Activated CD4-positive, alpha-beta T cell treated with anti-CD3 and anti-CD28 coated beads, Interleukin-2, amount 50 U/mL, for 16 hours (primary cell): ENCODE results near the gene REEP1.

Experiments
- DNase-seq: peaks from one replicate; pipeline ENCODE4 v3.0.0-alpha.2; 2020

The REEP1 gene

GRCh38 chr2:86305195-86305914 lies 32.1 kb downstream of the REEP1 start:
- DNase-seq, result no peak

- DNase-seq, result no peak
These were observed 33.0 kb downstream of the REEP1 start for GRCh38 chr2:86304416-86304815.

GRCh38 chr2:86302320-86302719 lies 35.1 kb downstream of the REEP1 start:
- no peak for DNase-seq

GRCh38 chr2:86301711-86302202 lies 35.7 kb downstream of the REEP1 start:
- no peak for DNase-seq

GRCh38 chr2:86301009-86301408 lies 36.4 kb downstream of the REEP1 start:
- DNase-seq, result no peak

- no peak for DNase-seq
These were observed 36.9 kb downstream of the REEP1 start for GRCh38 chr2:86300496-86300895.

GRCh38 chr2:86298411-86299390 lies 38.7 kb downstream of the REEP1 start:
- DNase-seq, result no peak

GRCh38 chr2:86297382-86298147 lies 39.9 kb downstream of the REEP1 start:
- DNase-seq, result peak; percentile 28

- DNase-seq, result no peak
These were observed 40.5 kb downstream of the REEP1 start for GRCh38 chr2:86296947-86297346.

GRCh38 chr2:86295066-86295465 lies 42.4 kb downstream of the REEP1 start:
- no peak for DNase-seq

- no peak for DNase-seq
These were observed 43.8 kb downstream of the REEP1 start for GRCh38 chr2:86293612-86294011.

- no peak for DNase-seq
These were observed 44.6 kb downstream of the REEP1 start for GRCh38 chr2:86292571-86293515.

- DNase-seq, result no peak
These were observed 46.1 kb downstream of the REEP1 start for GRCh38 chr2:86291328-86291662.

GRCh38 chr2:86290596-86291327 lies 46.7 kb downstream of the REEP1 start:
- DNase-seq, result no peak

GRCh38 chr2:86286516-86286915 lies 50.9 kb downstream of the REEP1 start:
- DNase-seq, result no peak

GRCh38 chr2:86285981-86286380 lies 51.4 kb downstream of the REEP1 start:
- no peak for DNase-seq

GRCh38 chr2:86285571-86285970 lies 51.9 kb downstream of the REEP1 start:
- no peak for DNase-seq

GRCh38 chr2:86284987-86285386 lies 52.4 kb downstream of the REEP1 start:
- DNase-seq, result no peak

GRCh38 chr2:86284401-86284841 lies 53.0 kb downstream of the REEP1 start:
- no peak for DNase-seq

- no peak for DNase-seq
These were observed 53.9 kb downstream of the REEP1 start for GRCh38 chr2:86283411-86284030.
